Upper lobe of left lung (tissue), 4 donors: Measurements from ENCODE around the gene RAET1E.

Source experiments
- CTCF ChIP-seq, 6 experiments: fragments of 450-650 bp in 4 of 6; fragments of 200-600 bp in 2 of 6; sonication (generic) in 2 of 6; IDR thresholded peaks; one replicate each; pipeline ENCODE4 v1.5.1; 2016 to 2019; ENCODE audit warnings: antibody characterized with exemption in 6 of 6
- EP300 ChIP-seq, 4 donors: sonication (generic); formaldehyde crosslinking; IDR thresholded peaks; one replicate each; pipeline ENCODE4 v1.5.1; 2017; ENCODE audit warnings: antibody characterized with exemption in 4 of 4, control low read depth in 2 of 4
- POLR2A ChIP-seq, 4 donors: fragments of 450-650 bp; IDR thresholded peaks; one replicate each; pipeline ENCODE4 v1.5.1; 2016 to 2017; ENCODE audit warnings: antibody characterized with exemption in 4 of 4, mild to moderate bottlenecking in 2 of 4
- POLR2AphosphoS5 ChIP-seq, 2 donors: sonication (generic); formaldehyde crosslinking; IDR thresholded peaks; one replicate each; pipeline ENCODE4 v1.5.1; 2017; ENCODE audit warnings: antibody characterized with exemption in 2 of 2

- TF ChIP-seq CTCF (IDR thresholded peaks at IDR 0.05): no peak
- no peak for TF ChIP-seq POLR2A (IDR thresholded peaks at IDR 0.05)
- no peak for TF ChIP-seq POLR2AphosphoS5 (IDR thresholded peaks at IDR 0.05)
- TF ChIP-seq EP300 (IDR thresholded peaks at IDR 0.05): no peak
These were observed 35.5 kb upstream of the RAET1E start for GRCh38 chr6:149933461-149933860.
